NCI-H345 treated with DMSO at 0.1 percent for 48 hours (cell line): ENCODE measurements around the gene DNAH12.
"Not testable (repeated sequence)": the region's sequence is repeated elsewhere in the genome, so short reads cannot be mapped to it uniquely, and the experiment has no call there.

Source experiments
- DNase-seq: peaks from one replicate; lab custom pipeline; 2025; ENCODE audit not compliant: unreplicated experiment; lab: John Stamatoyannopoulos, UW

DNAH12 gene

DNA sequence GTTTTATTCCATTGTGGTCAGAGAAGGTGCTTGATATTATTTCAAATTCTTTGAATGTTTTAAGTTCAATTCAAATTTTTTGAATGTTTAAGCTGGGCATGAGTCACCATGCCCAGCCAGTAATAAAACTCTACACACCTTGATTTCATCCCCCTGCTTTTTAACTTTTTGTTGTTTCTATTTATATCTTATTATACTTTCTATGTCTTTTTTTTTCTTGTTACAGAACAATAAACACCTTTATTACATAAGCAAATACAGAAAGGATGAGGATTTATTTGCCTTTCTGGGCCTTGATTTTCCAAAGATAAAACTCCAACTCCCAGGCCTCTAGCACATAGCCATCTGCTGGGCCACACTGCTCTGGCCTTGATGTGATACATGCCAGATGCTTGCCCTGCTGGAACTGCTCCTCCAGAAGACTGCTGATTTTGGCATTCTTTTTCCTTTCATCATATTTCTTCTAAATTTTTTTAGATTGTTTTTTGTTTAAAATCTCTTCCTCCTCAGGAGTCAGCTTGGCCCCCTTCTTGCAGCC lies 14.0 kb downstream of the DNAH12 start:
- DNase-seq: no peak

- no peak for DNase-seq
Measured at GRCh38 chr3:57518276-57518915, 25.7 kb downstream of the DNAH12 start.

DNA sequence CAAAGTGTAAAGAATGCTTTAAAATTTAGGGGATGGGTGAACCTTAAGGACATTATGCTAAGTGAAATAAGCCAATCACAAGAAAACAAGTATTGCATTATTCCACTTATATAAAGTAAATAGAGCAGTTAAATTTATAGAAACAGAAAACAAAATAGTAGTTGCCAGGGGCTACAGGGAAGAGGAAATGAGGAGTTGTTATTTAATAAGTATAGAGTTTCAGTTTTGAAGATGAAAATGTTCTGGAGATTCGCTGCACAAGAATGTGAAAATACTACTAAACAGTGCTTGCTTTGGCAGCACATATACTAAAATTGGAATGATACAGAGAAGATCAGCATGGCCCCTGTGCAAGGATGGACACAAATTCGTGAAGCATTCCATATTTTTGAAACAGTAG lies 32.0 kb downstream of the DNAH12 start:
- no peak for DNase-seq

DNA sequence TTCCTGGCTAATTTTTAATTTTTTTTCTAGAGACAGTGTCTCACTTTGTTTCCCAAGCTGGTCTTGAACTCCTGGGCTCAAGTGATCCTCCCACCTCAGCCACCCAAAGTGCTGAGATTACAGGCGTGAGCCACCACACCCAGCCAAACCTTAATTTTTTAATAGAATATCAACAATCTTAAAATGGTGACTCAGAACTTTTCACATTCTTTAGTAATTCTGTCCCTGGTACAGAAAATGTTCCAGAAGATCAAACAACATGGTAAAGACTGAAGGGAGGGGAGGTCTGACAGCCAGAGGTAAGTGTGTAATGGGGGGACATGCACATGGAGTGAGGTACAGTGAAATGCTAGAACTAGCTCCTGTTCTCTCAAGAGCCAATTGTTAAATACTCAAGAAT lies 38.2 kb downstream of the DNAH12 start:
- DNase-seq: no peak

DNA sequence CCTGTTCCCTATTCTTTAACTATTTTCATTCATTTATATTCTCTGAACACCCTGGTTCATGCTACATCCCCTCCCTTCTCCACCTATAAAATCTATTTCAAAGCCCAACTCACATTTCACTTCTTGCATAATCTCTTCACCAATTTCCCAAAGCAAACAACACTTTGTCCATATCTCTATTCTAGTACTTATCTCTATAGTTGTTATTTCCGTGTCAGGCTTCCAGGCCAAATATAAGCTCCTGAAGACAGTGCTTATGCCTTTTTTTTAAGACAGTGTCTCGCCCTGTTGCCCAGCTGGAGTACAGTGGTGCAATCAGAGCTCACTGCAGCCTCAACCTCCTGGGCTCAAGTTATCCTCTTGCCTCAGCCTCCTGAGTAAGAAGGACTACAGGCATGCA lies 43.6 kb downstream of the DNAH12 start:
- DNase-seq: no peak

DNA sequence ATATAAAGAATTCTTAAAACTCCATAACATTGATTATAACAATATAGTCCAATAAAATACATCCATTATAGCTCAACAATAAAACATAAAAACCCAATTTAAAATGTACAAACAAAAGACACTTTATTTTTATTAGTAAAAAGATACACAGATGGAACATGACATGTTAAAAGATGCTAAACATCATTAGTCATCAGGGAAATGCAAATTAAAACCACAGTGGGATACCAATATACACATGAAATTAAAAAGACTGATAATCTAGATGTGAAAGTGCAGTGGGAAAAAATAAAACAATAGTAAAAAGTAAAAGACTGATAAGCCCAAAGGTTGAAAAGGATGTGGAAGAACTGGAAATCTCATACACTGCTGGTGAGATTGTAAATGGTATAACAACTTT lies 46.2 kb downstream of the DNAH12 start:
- DNase-seq: no peak

GRCh38 chr3:57484563-57484962 lies 59.6 kb downstream of the DNAH12 start:
- no peak for DNase-seq

DNA sequence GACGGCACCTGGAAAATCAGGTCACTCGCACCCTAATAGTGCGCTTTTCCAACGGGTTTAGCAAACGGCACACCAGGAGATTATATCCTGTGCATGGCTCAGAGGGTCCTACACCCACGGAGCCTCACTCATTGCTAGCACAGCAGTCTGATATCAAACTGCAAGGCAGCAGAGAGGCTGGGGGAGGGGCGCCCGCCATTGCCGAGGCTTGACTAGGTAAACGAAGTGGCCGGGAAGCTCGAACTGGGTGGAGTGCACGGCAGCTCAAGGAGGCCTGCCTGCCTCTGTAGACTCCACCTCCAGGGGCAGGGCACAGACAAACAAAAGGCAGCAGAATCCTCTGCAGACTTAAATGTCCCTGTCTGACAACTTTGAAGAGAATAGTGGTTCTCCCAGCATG lies 67.0 kb downstream of the DNAH12 start:
- not testable (repeated sequence) for DNase-seq

DNA sequence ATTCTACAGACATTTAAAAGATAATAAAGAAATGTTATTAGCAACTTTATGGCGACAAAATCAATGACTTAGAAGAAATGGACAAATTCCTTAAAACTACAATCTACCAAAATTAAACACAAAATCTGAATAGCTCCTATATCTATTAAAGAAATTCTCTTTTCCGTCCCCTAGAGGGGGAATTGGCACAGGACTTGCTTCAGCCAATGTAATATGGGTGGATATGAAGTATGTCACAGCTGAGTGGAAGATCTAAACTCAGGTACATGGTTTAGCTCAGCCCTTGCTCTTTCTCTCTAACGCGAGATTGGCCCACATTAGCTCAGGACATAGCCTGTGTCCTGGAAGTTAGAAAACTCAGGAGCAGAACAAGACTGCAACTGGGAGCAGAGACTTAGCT lies 79.3 kb downstream of the DNAH12 start:
- no peak for DNase-seq

DNA sequence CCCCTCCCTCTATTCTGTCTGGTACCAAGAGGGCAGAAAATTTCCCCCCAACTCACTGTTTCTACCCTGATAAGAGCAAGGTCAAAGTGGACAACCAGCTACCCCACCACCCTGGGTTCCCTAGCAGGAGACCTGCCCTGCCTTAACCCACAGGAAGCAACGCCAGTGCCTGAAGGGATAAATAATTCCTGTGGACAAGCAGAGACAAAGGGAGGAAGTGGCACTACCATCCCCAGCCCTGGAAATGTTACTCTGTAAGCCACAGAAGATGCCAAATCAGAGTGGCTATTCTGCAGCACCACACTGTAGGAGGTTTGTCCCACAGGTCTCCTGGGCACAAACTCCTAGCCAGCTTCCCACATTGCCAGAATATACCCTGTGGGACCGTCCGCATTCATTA lies 80.1 kb downstream of the DNAH12 start:
- no peak for DNase-seq

DNA sequence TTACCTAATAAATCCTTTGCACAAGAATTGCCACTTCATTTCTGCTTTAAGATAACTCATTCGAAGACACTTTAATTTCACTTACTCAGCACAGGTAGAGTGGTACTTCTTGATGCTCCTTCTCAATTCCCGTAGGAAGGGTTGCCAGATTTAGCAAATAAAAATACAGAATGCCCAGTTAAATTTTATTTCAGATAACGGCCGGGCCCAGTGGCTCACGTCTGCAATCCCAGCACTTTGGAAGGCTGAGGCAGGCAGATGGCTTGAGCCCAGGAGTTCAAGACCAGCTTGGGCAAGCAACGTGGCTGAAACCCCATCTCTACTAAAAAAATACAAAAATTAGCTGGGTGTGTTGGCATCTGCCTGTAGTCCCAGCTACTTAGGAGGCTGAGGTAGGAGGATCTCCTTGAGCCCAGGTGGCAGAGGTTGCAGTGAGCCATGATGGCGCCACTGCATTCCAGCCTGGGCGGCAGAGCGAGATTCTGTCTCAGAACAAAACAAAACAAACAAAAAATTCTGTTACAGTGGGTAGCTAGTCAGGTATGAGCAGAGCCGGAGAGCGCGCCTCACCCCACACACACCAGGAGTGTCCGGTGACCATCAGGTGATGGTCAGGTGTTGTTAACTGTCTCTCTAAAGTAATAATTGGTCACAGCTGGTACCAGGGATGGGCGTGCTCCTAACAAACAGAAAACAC lies 92.8 kb downstream of the DNAH12 start:
- no peak for DNase-seq

DNA sequence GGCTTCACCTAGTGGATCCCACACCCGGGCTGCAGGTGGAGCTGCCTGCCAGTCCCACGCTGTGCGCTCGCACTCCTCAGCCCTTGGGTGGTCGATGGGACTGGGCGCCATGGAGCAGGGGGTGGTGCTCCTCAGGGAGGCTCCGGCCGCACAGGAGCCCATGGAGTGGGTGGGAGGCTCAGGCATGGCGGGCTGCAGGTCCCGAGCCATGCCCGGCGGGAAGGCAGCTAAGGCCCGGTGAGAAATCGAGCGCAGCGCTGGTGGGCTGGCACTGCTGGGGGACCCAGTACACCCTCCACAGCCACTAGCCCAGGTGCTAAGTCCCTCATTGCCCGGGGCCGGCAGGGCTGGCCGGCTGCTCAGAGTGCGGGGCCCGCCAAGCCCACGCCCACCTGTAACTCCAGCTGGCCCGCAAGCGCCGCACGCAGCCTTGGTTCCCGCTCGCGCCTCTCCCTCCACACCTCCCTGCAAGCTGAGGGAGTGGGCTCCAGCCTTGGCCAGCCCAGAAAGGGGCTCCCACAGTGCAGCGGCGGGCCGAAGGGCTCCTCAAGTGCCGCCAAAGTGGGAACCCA lies 94.8 kb downstream of the DNAH12 start:
- DNase-seq: not testable (repeated sequence)

- not testable (repeated sequence) for DNase-seq
Measured at GRCh38 chr3:57448489-57448888, 95.7 kb downstream of the DNAH12 start.

DNA sequence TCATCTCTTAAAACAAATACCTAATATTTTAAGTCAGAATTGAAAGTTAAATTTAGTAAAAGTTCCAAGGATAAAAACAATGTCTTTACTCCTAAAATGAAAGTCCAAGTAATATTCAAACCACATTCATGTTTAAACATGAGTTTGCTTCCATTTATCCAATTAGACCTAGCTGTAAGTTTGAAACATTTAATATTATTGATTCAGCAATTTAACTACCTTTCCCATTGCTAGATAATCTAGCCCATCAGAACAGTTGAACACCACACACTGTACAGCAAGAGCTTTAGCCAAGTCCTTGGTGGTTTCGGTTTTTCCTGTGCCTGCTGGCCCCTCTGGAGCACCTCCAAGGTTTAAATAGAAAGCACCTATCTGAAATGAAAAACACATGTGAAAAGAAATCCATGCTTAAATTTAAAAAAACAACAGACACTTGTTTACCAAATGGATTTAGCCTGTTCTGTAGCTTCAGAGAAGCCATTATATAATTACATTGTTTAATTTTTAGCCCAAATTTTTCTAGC lies 97.8 kb downstream of the DNAH12 start:
- no peak for DNase-seq

- DNase-seq: no peak
Measured at GRCh38 chr3:57444469-57444868, 99.7 kb downstream of the DNAH12 start.

GRCh38 chr3:57440144-57440543 lies 104.0 kb downstream of the DNAH12 start:
- DNase-seq: not testable (repeated sequence)

DNA sequence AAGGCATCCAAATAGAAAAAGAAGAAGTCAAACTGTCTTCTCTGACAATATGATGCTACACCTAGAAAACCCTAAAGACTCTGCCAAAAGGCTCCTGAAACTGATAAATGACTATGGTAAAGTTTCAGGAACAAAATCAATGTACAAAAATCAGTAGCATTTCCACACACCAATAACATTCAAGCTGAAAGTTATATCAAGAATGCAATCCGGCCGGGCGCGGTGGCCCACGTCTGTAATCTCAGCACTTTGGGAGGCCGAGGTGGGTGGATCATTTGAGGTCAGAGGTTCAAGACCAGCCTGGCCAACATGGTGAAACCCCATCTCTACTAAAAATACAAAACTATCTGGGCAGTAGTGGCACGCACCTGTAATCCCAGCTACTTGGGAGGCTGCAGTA lies 105.7 kb downstream of the DNAH12 start:
- DNase-seq: not testable (repeated sequence)

DNA sequence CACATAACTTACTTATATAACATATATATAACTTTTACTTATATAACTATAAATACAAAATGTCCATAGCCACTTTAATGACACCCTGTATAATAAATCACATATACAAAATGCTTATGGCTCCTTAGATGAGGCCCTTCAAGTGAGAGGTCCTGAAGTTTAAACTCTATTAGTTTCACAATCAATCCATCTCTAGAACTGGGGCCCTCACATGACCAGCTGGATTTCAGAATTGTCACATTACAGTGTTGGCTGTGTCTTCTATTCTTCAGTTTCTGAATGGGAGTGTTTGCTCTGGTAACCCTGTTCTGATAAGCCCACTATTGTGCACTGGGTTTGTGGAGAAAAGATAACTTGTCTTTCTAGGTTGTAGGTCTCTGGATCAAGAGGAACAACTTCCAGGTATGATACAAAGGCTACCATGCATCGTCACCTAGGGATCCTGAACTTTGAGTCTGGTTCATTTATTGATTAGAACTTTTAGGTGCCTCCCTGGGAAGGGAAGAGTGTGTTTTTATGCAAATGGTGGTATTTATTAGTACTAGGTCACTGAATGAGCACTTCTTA lies 107.9 kb downstream of the DNAH12 start:
- no peak for DNase-seq

DNA sequence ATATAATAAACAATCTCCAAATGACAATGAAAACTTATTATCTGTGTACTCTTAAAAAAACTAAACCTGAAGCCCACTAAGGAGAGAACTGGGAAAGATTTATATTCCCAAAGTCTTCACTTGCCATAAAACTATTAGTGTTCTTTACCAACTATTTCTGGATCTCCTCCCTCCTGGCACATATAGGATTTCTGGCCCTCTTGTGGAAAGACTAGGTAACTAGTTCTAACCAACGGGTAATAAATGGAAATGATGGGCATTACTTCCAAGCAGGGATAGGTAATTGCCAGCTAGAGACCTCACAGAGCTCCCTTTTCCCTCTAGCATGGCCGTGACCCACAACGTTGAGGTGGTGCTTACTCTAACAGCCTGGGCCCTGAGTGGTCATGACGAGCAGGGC lies 110.1 kb downstream of the DNAH12 start:
- peak; percentile 9 for DNase-seq

GRCh38 chr3:57423335-57423734 lies 120.8 kb downstream of the DNAH12 start:
- DNase-seq: no peak

GRCh38 chr3:57421336-57421735 lies 122.8 kb downstream of the DNAH12 start:
- DNase-seq: no peak

- no peak for DNase-seq
Measured at GRCh38 chr3:57420001-57420400, 124.1 kb downstream of the DNAH12 start.
